Measurements from ENCODE around the gene ARHGAP22.

Gene ARHGAP22

DNA sequence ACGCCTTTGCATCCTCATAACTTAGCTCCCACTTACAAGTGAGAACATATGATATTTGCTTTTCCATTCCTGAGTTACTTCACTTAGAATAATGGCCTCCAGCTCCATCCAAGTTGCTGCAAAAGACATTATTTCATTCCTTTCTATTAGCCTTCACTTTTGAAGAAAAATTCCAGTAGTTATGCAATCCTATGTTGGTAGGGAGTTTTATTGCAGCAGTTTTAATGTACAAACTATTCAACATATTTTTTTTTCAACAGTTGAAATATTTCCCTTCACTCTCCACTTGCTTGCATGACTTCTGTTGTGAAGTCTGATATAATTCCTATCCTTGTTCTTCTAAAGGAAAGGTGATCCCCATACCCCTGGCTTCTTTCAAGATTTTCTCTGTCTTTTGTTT lies 27.3 kb upstream of the ARHGAP22 start:
- DNase-seq = no peak

DNA sequence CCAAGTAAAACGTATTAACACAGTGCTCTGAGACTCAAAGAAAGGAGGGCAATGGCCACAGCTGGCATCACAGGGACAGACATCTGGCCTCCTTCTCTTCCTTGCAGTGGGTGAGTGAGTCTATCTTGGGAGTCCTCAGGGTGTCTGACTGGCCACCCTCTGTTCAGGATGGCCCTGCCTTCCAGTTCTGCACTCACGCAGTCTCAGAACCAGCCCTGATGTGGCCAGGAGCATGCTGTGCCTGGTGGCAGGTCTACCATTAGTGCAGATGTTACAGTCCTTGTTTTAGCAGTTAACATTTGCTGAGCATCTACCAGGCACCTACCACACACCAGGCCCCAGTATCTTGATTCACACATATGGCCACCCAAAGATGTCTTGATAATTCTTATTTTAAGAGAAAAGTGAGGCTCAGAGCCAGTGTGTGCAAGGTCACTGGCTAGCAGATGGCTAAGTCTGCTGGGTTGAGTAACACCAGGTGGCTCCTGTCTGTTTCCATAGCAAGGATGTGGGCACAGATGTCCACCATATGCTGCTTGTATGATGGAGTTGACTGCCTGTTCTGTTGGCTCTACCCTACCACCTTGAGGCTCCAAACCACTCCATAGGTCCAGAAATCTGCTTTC lies 23.2 kb upstream of the ARHGAP22 start:
- no peak for DNase-seq

DNA sequence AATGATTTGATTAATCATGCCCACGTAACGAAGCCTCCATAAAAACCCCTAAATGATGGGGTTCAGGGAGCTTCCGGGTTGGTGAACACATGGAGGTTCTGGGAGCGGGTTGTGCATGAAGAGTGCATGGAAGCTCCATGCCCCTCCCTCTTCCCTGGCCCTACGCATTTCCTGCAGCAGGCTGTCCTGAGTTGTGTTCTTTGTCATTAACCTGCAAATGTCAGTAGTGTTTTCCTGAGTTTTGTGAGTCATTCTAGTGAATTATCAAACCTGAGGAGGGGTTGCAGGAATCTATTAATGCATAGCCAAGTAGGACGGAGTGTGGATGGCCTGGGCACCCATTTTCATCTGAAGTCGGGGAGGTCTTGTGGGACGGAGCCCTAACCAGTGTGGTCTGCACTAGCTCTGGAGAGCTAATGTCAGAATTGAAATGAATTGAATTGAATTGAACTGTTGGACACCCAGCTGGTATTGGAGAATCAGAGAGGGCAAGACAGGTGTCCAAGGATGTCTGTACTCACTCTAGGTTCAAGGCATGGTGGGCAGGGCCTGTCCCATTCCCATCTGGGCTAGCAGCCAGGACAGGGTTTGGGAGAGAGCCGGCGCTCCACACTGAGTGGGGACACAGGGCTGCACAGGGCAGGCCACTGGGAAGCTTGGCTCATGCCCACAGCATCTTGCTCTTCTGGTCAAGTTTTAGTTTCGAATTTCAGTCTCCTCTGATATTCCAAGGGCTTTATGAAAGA lies 22.3 kb upstream of the ARHGAP22 start:
- no peak for DNase-seq

DNA sequence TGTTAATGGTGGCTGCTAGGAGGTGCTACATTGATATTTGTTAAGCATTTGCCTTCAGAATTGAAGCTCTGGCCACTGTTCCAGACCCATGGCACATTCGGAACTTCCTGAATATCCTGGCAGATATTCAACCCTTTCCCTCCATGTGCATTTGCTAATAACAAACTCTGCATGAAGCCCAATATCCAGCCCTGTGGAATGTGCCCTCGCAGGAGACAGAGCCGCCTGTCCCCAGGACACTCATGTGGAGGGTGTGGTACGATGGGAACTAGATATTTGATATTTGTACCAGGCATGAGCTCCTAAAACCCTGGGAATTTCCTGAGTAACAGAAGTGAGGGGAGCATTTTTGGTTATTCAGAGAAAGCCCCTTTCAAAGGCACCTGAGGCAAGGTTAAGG lies 21.6 kb upstream of the ARHGAP22 start:
- no peak for DNase-seq

DNA sequence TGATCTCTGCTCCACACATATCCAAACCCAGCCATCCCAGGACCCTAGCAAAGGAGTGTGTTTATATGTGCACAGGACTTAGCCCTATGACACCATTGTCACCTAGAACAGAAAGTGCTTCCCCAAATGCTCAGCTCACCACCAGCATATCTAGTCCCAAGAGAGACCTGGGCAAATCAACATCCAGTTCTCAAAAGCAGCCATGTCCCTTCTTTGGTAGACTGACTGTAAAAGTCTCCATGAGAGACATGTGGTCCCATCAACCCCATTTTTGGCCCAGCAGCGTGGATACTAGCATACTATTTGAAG lies 20.9 kb upstream of the ARHGAP22 start:
- DNase-seq = no peak

DNA sequence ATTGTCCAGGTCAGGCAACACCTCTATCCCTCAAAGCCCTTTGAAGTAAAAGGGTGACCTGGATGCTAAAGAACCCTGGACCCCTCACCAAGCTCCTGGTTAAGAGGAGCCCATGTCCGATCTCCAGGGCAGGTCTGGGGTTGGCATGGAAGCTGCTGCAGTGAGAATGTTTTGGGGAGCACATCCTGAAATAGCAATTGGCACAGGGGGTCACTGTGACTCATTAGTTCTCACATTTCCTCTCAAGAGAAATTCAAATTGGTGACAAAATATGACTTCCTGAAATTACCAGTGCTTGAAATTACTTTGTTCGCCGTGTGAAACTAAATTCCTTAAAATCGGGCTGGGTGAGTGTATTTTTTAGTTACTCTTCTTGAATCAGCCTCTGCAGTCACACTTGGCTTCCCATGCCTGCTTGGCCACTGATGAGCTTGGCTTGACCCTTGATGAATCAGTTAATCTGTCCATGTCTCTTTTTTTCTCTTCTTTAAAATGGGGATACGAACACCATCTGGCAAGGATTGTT lies 18.8 kb upstream of the ARHGAP22 start:
- no peak for DNase-seq

DNA sequence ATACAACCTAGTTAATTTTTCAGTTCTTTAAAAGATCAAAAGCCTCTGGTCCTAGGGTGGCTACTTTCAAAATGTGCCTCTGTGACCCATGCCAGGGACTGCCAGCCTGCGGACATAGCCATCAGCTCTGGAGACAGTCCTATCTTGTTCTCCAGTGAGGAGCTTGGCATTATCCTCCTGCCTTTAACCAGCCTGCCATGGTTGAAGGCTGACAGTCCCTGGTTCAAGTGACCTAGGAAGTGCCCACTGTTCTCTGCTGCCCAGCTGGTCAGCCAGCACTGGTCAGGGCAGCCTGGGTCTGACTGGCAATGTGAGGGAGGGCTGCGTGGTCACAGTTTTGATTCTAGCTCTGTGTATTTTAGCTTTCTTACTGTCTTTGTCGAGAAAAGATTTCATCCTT lies 18.1 kb upstream of the ARHGAP22 start:
- no peak for DNase-seq

DNA sequence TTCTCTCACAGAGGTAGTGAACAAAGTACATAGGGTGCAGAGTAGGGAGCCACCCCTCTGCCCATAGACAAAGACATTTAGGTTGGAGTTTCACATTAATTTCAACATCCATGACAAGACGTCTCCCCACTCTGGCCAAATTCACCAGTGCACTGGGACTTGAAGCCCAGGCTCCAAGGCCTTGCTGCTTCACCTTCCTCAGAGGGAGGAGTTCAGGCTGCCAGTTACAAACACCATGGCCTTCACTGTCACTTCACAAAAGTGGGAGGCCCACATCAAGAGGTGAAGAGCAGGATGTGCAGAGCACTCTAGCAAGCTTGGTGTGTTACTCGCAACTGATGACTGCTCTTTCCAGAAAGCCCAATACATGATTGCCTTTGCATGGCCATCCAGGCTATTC lies 15.8 kb upstream of the ARHGAP22 start:
- DNase-seq = no peak

DNA sequence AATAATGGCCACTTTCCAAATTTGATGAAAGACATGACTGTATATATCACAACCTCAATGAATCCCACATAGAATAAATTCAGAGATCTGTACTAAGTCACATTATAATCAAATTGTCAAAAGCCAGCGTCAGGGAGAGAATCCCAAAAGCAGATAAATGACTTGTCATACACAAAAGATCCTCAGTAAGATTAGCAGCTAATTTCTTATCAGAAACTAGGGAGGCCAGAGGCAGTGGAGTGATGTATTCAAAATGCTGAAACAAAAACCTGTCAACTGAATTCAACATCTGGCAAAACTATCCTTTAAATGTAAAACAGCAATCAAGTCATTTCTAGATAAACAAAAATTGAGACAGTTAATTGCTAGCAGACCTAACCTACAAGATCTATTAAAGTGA lies 11.6 kb upstream of the ARHGAP22 start:
- no peak for DNase-seq

DNA sequence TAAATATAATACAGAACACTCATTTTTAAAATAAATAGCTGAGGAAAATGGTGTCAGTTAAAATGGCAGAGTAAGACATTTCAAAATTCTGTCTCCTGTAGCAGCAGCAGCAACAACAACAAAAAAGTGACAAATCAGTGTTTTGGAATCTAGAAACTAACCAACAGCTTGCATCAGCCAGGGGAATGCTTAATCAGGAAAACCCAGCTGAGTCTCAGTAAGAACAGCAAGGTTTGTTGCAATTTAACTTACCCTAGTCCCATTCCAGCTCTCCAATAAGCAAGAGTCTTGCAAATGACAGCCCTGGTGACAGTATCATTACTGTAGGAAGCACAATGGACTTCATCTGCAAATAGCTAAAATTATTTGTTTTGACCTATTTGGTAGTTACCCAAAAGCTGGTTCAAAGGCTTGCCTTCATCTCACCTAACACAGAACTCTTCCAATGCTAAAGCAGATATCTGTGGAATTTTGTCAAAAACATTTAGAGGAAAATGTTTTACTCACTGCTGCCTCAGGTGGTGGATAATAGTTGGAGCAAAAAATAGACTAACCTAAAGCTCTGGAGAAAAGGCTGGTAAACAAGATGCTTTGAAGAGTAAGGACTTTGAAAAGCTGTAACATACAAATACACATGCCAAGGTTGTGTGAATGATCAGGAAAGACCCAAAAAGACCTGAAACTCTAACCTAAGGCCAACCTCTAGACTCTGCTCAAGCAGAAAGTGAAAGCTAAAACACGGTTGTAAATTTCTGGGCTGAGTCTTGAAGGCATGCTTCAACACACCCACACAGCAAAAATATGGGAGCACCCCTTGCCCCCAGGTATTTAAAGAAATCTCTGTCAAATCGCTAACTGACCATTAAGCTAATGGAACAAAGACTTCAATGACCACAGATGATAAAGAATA lies 9.9 kb upstream of the ARHGAP22 start:
- DNase-seq = no peak

DNA sequence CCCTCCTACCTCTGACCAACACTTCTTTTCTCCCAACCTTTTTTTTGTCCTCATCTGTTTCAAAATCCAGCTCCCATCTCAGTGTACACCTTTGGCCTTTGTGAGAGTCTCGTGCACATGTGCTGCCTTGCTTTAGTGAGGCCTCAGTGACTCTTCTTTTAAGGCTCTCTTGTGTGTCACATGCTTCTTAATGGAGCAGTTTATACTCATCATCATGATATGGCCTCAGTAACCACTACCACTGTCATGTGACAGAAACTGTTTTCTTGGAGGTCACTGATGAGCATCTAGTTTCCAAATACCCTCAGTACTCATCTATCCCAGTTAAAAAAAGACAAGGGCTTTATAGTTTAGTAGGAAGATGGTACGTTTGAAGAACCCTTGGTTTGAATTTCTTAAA lies 8.1 kb upstream of the ARHGAP22 start:
- DNase-seq = no peak

DNA sequence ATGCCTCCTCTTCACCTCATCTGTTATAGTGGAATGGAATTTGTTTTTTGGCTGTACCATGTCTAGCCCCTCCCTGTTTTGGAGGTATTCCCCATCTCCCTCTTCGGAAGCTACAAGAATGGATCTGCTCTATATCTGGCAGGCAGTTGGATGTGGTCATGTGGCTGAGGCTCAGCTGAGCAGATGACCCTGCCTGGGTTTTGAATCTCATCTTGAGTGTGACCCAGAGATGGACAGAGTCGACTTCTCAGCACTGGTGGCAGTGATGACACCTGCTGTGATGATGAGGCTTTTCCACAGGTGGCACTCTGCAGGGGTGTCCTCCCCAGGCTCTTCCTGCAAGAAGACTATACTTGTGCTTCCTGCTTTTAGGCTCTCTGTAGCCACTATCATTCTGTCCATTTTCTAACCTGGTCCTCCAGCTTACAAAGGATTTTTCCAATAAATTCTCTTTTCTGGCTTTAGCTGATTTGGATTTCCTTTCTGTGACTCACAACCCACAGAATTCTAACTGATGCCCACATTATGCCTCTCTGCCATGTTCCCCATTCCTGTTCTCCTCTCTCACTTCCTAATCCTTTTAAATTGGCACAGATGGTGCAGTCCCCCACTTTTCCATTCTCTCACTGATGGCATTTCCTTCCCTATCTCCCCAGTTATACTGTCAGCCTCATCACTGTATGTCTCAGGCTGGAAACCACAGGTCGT lies 7.5 kb upstream of the ARHGAP22 start:
- DNase-seq = no peak

DNA sequence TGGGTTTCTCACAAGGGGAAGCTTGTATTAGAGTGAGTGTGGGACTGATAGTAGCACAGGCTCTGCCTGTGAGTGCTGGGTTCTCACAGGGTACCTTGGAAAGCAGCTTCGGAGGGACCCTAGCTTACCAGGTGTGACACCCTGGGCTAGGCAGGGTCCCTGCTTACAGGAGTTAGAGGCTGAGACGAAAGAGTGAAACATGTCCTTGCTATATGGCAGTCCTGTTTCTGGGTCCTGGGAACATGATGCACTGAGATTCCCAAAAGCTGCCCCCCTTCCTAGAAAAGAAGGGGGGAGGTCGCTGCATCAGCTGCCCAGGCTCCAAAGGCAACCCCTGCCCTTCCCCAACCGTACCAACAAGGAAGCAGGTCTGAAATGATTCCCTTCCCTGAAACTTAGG lies 6.3 kb upstream of the ARHGAP22 start:
- DNase-seq = no peak

DNA sequence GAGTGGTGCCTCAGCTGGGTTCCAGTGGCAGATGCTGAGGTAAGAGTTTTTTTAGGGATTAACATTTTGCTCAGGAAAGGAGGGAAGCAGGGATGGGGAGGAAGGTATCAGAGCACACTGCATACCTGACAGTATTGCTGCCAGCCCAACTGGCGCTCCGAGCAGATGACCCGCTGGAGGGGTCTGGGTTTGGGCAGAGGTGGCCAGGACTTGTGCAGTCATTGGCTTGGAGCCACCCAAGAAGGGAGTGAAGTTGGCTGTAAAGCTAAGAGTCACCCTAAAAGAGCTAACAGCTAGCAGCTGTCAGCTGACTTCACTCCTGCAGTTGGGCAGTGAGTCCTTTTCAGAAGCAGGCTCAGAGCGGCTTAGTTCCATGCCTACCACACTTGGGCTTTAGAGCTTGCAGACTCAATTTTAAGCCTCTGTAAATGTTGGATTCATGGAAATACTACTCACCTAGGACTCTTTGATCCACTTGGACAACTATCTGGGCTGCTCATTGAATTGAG lies 5.8 kb upstream of the ARHGAP22 start:
- no peak for DNase-seq

DNA sequence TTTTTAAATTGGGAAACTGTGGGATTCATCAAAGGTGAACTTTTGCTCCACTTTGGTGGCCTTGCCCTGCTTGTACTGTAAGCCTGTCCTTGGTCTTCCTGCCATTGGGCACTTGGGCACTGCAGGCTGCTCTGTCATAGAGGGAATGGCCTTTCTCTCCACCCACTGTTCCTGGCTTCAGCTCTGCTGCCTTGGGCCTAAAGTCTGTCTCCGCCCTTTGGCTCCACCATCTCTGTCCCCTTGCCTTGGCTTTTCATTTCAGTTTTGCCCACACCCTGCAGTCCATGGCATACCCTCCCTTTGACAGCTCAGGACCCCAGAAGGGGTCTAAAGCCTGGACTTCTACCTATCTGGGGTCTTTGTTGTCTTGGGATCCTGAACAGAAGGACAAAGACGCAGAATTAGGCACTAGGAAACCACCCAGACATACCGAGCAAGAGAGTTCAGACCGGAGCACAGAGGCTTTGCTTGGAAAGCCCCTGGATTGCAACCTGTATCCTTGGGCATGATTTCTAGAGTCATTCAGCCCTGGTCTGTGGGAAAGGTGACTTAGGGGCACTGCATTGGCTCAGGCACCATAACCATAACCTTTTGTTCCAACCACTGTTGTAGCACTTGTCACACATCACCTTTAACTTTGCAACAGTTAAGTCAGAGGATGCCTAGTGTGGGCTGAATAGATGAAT lies 5.2 kb upstream of the ARHGAP22 start:
- no peak for DNase-seq

DNA sequence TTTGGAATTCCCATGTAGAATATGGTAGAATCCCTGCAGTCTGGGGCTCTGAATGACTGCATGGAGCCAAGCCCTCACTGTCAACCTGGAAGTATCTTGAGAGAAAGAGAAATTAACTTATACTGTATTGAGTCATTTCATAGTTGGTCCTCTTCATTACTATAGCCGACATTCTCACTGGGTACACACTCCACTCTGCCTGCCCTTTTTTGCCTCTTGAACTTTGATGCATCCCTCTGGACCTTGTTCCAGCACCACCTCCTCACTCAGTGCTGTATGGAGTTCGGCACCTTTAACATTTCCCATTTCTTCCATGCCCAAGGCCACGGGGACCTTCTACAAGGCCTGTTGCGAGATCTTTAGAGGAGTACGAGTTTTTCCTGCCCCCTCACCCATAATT lies 4.6 kb upstream of the ARHGAP22 start:
- DNase-seq = no peak

DNA sequence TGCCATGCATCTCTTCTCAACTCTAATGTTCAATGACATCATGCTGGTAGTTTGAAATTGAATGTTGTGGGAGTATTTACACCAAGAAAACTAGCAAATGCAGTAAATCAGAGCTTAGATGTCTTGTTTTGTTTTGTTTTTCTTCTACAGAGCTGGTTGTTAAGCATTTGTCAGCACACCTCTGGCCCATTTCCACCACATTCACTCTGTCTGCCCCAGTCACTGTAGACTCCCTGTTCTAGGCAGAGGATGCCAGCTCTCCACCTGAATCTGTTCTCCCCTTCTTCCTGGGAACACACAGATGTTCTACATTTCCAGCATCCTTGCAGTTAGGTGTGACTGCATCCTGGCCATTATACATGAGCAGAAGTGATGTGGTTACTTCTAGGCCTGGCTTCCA lies 4.1 kb upstream of the ARHGAP22 start:
- DNase-seq = no peak

DNA sequence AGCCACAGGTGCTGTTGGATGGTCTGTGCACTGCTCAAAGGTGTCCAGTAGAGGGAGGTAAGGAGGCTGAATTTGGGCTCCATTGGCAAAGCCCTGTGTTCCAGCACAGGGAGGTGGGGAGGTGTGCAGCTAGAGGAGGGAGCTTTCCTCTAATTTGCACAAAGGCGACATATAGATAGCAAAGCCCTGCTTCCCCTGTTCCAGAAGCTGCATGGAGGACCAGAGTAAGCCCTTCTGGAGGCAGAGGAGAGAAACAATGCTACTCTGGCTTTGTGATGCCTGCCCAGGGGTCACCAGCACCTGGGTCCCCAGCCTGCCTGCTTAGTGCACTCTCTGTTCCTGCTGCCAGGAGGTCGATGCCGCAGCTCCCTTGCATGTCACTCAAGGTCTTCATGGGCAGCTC lies 3.4 kb upstream of the ARHGAP22 start:
- DNase-seq = peak; percentile 30

DNA sequence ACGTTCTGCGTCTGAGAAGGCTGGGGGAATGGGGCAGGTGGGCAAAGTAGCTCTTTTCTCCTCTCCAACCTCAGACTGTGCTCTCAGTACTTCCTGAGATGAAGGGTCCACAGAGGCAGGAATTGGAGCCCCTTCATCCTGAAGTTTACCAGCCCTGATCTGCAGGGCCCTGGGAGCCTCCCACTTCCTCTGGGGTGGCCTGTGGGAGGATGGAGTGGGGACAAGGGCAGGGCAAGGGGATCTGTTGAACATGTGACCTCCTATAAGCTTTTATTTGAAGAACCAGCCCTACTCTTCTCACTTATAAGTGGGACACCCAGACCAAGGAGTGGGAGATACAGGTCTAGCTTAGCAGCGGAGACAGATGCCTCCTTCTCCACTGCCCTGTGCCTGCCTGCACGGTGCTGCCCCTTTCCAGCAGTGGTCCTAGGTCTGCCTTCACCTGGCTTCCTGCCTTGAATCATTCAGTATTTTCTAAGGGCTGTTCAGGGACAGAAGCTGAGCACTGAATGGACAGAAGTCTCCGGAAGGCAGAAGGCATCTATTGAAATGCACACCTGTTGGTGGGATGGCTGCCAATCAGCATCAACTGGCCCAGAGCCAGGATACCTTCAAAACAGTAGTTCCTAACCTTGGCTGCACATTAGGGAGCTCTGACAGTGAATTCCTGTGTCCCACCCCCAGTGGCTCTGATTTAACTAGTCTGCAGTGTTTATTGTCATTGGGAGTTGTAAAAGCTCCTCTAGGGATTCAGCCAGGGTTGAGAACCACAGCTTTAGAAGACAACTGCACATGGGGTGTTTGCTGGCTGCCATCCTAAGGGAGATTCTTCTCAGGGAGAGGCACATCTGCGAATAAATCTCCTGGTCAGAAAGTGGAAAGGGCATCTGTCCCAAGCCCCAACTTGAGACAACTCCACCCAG lies 2.7 kb upstream of the ARHGAP22 start:
- no peak for DNase-seq

DNA sequence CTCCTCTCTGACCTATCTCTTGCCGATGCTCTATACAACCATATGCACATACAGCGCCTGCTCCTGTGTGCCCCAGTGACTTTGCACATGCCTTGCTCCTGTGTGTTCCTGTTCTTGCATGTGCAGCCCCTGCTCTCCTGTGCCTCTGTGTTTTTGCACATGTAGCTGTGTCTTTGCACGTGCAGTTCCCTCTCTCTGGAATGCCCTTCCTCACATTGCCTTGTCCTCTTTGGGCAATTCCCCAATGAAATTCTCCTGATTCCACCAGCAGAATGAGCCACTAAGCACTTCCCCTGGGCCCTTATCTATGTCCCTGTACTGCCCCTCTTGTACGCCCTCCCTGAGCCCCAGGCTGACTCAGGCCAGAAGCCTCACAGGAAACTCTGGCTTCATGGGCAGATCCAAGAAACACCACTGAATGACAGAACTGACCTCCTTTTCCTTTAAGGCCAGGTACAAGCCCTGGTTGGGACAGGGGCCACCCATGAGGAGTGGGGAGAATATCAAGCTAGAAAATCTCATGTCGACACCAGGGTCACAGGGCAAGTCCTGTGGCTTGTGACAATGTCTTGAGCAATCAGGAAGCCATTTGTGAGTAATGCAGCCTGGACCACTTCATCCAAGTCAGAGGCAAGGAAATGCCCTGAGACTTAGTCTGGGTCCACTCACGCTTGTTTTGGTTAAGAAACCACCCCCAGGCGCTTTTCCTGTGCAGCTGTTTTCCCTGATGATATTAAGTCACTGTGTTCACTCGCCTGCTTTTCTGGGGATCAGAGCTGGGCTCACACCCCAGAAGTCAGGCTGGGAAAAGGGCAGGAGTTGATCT lies 1.9 kb upstream of the ARHGAP22 start:
- peak; percentile 1 for DNase-seq

Measured in CD4-positive, alpha-beta T cell treated with Interleukin-17A for 1 hour (primary cell).